IPS-18a (cell line): ENCODE data around the gene C9orf72.

ENCODE experiments used
- H3K27ac ChIP-seq: one replicate; pipeline ENCODE4 v1.5.1; 2013; ENCODE audit warnings: low read length
- H3K27me3 ChIP-seq: one replicate; pipeline ENCODE4 v1.6.1; 2013; ENCODE audit warnings: mild to moderate bottlenecking, low read length; ENCODE audit not compliant: control insufficient read depth, insufficient read depth
- H3K36me3 ChIP-seq: one replicate; pipeline ENCODE4 v1.6.1; 2013; ENCODE audit warnings: low read depth, low read length; ENCODE audit not compliant: control insufficient read depth
- H3K4me1 ChIP-seq: one replicate; pipeline ENCODE4 v1.6.1; 2013; ENCODE audit warnings: low read depth, low read length; ENCODE audit not compliant: control insufficient read depth
- H3K4me3 ChIP-seq: one replicate; pipeline ENCODE4 v1.5.1; 2013; ENCODE audit warnings: low read length
- H3K9ac ChIP-seq: one replicate; pipeline ENCODE4 v1.6.1; 2013; ENCODE audit warnings: mild to moderate bottlenecking, low read length, moderate library complexity
- H3K9me3 ChIP-seq: one replicate; pipeline ENCODE4 v1.6.1; 2013; ENCODE audit warnings: low read depth, low read length; ENCODE audit not compliant: control insufficient read depth

The C9orf72 gene

DNA sequence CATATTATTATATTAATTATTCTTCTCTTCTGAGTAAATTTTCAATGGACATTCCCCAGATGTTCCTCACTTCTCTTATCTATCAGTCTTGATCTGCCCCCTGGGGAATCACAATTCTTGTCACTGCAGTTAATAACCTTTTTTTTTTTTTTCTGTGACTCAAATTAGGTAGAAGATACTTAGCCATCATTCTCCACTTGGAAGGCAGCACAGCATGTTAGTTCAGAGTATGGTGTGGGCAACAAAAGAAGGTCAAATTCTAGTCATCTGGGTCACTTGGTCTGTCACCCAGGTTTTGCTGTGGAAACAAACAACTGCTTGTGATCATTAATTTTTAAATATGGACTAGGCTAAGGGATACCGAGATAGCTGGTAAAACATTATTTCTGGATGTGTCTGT is 35.5 kb downstream of the C9orf72 start:
- no peak overlapping the region for H3K4me3 ChIP-seq
- no peak overlapping the region for H3K27ac ChIP-seq
- no peaks in the 10 kb centered on the region for H3K4me1 ChIP-seq
- H3K9me3 ChIP-seq = no peaks in the 10 kb centered on the region
- no peaks in the 10 kb centered on the region for H3K36me3 ChIP-seq
- no peak overlapping the region for H3K9ac ChIP-seq
- H3K27me3 ChIP-seq = no peaks in the 10 kb centered on the region

GRCh38 chr9:27537027-27537435 is 36.2 kb downstream of the C9orf72 start:
- Histone ChIP-seq H3K4me1 (no peaks in the 10 kb centered on the region), H3K27ac (no peak overlapping the region), H3K4me3 (no peak overlapping the region), H3K36me3 (no peaks in the 10 kb centered on the region), H3K27me3 (no peaks in the 10 kb centered on the region), H3K9me3 (no peaks in the 10 kb centered on the region), H3K9ac (no peak overlapping the region)

GRCh38 chr9:27536168-27536567 is 37.1 kb downstream of the C9orf72 start:
- H3K27ac ChIP-seq = no peak overlapping the region

GRCh38 chr9:27535701-27536118 is 37.6 kb downstream of the C9orf72 start:
- Histone ChIP-seq H3K4me3 (no peak overlapping the region), H3K4me1 (no peaks in the 10 kb centered on the region), H3K27me3 (no peaks in the 10 kb centered on the region), H3K9me3 (no peaks in the 10 kb centered on the region), H3K36me3 (no peaks in the 10 kb centered on the region), H3K9ac (no peak overlapping the region), H3K27ac (no peak overlapping the region)

More at GRCh38 chr9:27536168-27536567, 37.1 kb downstream of the C9orf72 start:
- no peaks in the 10 kb centered on the region for H3K9me3 ChIP-seq
- H3K27me3 ChIP-seq = no peaks in the 10 kb centered on the region
- H3K9ac ChIP-seq = no peak overlapping the region
- H3K36me3 ChIP-seq = no peaks in the 10 kb centered on the region
- H3K4me3 ChIP-seq = no peak overlapping the region
- no peaks in the 10 kb centered on the region for H3K4me1 ChIP-seq

GRCh38 chr9:27534658-27535209 is 38.5 kb downstream of the C9orf72 start:
- Histone ChIP-seq H3K9me3 (no peaks in the 10 kb centered on the region), H3K27me3 (no peaks in the 10 kb centered on the region), H3K9ac (no peak overlapping the region), H3K27ac (no peak overlapping the region), H3K4me3 (no peak overlapping the region), H3K4me1 (no peaks in the 10 kb centered on the region), H3K36me3 (no peaks in the 10 kb centered on the region)

DNA sequence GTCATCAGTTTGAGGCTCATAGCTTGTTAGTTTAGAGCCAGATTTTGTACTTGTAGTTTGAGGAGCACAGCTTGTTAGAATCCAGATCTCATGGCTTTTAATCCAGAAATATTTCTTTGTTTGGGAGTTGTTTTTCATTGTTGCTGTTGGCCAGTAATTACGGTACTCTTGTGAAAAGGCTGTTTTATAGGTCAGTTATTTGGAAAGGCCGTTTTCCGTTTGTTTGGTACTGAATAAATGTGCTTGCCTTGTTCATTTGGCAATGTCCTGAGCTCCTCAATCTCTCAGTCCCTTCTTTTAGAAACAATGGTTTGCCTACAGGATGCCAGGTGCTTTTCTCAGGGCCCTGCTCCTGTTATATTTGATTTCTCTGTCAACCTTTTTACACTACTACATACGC is 39.1 kb downstream of the C9orf72 start:
- H3K9me3 ChIP-seq = no peaks in the 10 kb centered on the region
- no peak overlapping the region for H3K9ac ChIP-seq
- no peaks in the 10 kb centered on the region for H3K36me3 ChIP-seq
- no peaks in the 10 kb centered on the region for H3K4me1 ChIP-seq
- H3K4me3 ChIP-seq = no peak overlapping the region
- H3K27me3 ChIP-seq = no peaks in the 10 kb centered on the region
- H3K27ac ChIP-seq = no peak overlapping the region

DNA sequence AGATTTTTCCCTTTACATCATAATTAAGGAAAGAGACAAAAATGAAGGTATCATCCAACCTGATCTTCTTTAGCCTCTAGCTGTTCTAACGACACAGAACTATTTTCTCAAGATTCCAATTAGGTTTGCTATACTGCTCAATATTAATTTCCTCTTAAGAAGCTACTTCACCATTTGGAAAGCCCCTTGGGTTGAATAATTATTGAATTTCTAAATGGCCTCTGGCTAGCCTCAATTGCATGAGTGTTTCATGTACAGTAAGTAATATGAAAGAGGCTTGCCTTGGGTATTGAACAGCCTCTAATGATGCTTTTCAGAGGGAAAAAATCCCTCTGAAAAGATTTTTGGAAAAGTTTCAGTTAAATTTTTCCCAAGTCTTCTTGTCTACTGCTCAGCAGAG is 40.0 kb downstream of the C9orf72 start:
- Histone ChIP-seq H3K9ac (no peak overlapping the region), H3K4me3 (no peak overlapping the region), H3K27me3 (no peaks in the 10 kb centered on the region), H3K36me3 (no peaks in the 10 kb centered on the region), H3K9me3 (no peaks in the 10 kb centered on the region), H3K4me1 (no peaks in the 10 kb centered on the region), H3K27ac (no peak overlapping the region)

- Histone ChIP-seq H3K27me3 (peaks cover 8% of the 10 kb centered on the region), H3K9me3 (no peaks in the 10 kb centered on the region)
Observed at GRCh38 chr9:27532046-27532445, 41.2 kb downstream of the C9orf72 start.

DNA sequence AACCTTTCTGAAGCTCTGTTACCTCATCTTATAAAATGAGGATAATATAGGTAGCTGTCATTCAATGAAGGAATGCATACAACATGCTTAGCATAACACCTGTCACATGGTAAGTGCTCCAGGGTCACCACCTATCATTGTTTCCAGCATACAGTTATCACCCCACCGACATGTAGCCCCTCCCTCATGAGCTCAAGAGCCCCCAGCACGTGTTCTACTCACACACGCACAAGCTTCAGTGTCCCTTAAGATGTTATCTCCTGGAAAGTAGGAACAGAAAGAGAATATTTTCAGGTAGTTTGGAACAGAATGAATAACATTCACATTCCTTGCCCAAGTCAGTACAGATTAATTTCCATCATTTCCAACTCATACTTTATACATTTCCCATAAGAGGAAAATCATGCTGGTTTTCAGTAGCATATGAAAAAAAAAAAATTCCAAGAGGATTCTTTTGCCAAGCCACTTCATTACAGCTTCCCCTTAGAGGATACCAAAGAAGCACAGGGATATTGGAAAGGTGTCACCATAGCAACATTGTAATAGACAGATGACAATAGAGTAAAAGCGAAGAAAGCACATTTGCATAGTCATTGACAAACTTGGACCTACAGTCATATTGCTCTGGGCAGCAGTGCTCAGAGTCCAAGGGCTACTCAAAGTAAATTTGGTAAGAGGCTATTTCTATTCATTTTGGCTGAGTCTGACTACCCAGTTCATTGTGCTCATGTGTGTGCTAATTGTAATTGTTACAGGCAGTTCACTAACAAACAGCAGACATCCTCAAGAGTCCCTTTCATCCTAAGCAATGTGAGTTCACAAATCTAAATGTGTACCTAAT is 42.1 kb downstream of the C9orf72 start:
- no peak overlapping the region for H3K9ac ChIP-seq
- no peak overlapping the region for H3K4me3 ChIP-seq
- H3K27me3 ChIP-seq = peaks cover 16% of the 10 kb centered on the region
- no peak overlapping the region for H3K27ac ChIP-seq
- no peaks in the 10 kb centered on the region for H3K9me3 ChIP-seq
- H3K36me3 ChIP-seq = no peaks in the 10 kb centered on the region
- H3K4me1 ChIP-seq = peaks cover 10% of the 10 kb centered on the region

More at GRCh38 chr9:27532046-27532445, 41.2 kb downstream of the C9orf72 start:
- Histone ChIP-seq H3K9ac (no peak overlapping the region), H3K4me3 (no peak overlapping the region), H3K27ac (no peak overlapping the region), H3K36me3 (no peaks in the 10 kb centered on the region), H3K4me1 (peaks cover 5% of the 10 kb centered on the region)

- no peaks in the 10 kb centered on the region for H3K36me3 ChIP-seq
- H3K9ac ChIP-seq = peak within 1 kb of the TSS; percentile 75
- H3K4me1 ChIP-seq = peaks cover 14% of the 10 kb centered on the region
- peaks cover 16% of the 10 kb centered on the region for H3K27me3 ChIP-seq
- H3K4me3 ChIP-seq = peak within 1 kb of the TSS; percentile 87
- H3K9me3 ChIP-seq = no peaks in the 10 kb centered on the region
- peak within 1 kb of the TSS; percentile 40 for H3K27ac ChIP-seq
Observed at GRCh38 chr9:27529316-27530278, 43.7 kb downstream of the C9orf72 start, which contains the start of gene MOB3B. Gene MOB3B (minus strand): TSS chr9:27529814. CDS start chr9:27455550, 74,264 bp downstream.

- Histone ChIP-seq H3K4me1 (peaks cover 14% of the 10 kb centered on the region), H3K9me3 (no peaks in the 10 kb centered on the region), H3K27ac (peak overlapping the region; percentile 40), H3K4me3 (peak overlapping the region; percentile 87), H3K27me3 (peaks cover 16% of the 10 kb centered on the region), H3K36me3 (peaks cover 2% of the 10 kb centered on the region), H3K9ac (peak overlapping the region; percentile 75)
Observed at GRCh38 chr9:27528886-27529315, 44.4 kb downstream of the C9orf72 start.
